Astrocyte (in vitro differentiated cells and primary cell): Measurements from ENCODE around the gene GABRA6. TPM values are rescaled to one million over a fixed set of nuclear protein-coding genes. Genes with fewer than 3 reads are reported as not detected.

ENCODE experiments used
- DNase-seq: peaks from one replicate; pipeline ENCODE4 v3.0.0-alpha.2; 2010; ENCODE audit warnings: low read depth
- FAIRE-seq: peaks from 2 replicates; lab custom pipeline; 2011; peaks lifted over from hg19 to GRCh38; lab: Jason Lieb, UNC
- H2AFZ ChIP-seq: 2 replicates; pipeline ENCODE4 v1.6.0; 2012; ENCODE audit warnings: low read depth, low read length, inconsistent platforms
- H3K27ac ChIP-seq: 2 replicates; pipeline ENCODE4 v1.5.1; 2011; ENCODE audit warnings: low read depth, low read length, inconsistent platforms
- H3K27me3 ChIP-seq: 2 replicates; pipeline ENCODE4 v1.6.0; 2011; ENCODE audit warnings: low read length, inconsistent platforms; ENCODE audit not compliant: insufficient read depth
- H3K36me3 ChIP-seq: 2 replicates; pipeline ENCODE4 v1.5.1; 2011; ENCODE audit warnings: low read length, inconsistent platforms; ENCODE audit not compliant: insufficient read depth
- H3K4me1 ChIP-seq: 2 replicates; pipeline ENCODE4 v1.5.1; 2011; ENCODE audit warnings: low read length, inconsistent platforms; ENCODE audit not compliant: insufficient read depth
- H3K4me2 ChIP-seq: 2 replicates; pipeline ENCODE4 v1.6.0; 2012; ENCODE audit warnings: low read length, inconsistent platforms
- H3K4me3 ChIP-seq: 2 replicates; pipeline ENCODE4 v1.5.1; 2011; ENCODE audit warnings: low read depth, mild to moderate bottlenecking, low read length, inconsistent platforms; ENCODE audit not compliant: insufficient read depth
- H3K79me2 ChIP-seq: 2 replicates; pipeline ENCODE4 v1.6.0; 2012; ENCODE audit warnings: mild to moderate bottlenecking, low read length, inconsistent platforms; ENCODE audit not compliant: insufficient read depth
- H3K9ac ChIP-seq: 2 replicates; pipeline ENCODE4 v1.6.0; 2012; ENCODE audit warnings: mild to moderate bottlenecking, low read length, inconsistent platforms
- H3K9me3 ChIP-seq: 2 replicates; pipeline ENCODE4 v1.5.1; 2012; ENCODE audit warnings: low read depth, mild to moderate bottlenecking, low read length, inconsistent platforms; ENCODE audit not compliant: insufficient read depth
- H4K20me1 ChIP-seq: 2 replicates; pipeline ENCODE4 v1.6.0; 2012; ENCODE audit warnings: low read length, inconsistent platforms; ENCODE audit not compliant: insufficient read depth
- H3K27ac Mint-ChIP-seq: one replicate; pipeline ENCODE4 v1.8.0; 2021; ENCODE audit warnings: mild to moderate bottlenecking, mixed read lengths; ENCODE audit not compliant: unreplicated experiment
- H3K27me3 Mint-ChIP-seq: one replicate; pipeline ENCODE4 v1.8.0; 2021; ENCODE audit warnings: low read depth, mixed read lengths; ENCODE audit not compliant: unreplicated experiment
- H3K36me3 Mint-ChIP-seq: one replicate; pipeline ENCODE4 v1.8.0; 2021; ENCODE audit warnings: low read depth, mixed read lengths; ENCODE audit not compliant: unreplicated experiment
- H3K4me1 Mint-ChIP-seq: one replicate; pipeline ENCODE4 v1.8.0; 2021; ENCODE audit warnings: low read depth, mixed read lengths; ENCODE audit not compliant: unreplicated experiment
- H3K4me3 Mint-ChIP-seq: one replicate; pipeline ENCODE4 v1.8.0; 2021; ENCODE audit warnings: mild to moderate bottlenecking, moderate library complexity, mixed read lengths; ENCODE audit not compliant: unreplicated experiment
- H3K9me3 Mint-ChIP-seq: one replicate; pipeline ENCODE4 v1.8.0; 2021; ENCODE audit warnings: mild to moderate bottlenecking, mixed read lengths; ENCODE audit not compliant: unreplicated experiment
- CTCF ChIP-seq: IDR thresholded peaks from 2 replicates; pipeline ENCODE4 v1.5.1; 2011; ENCODE audit warnings: low read depth, mild to moderate bottlenecking, inconsistent platforms, low read length, moderate library complexity; ENCODE audit not compliant: insufficient read depth
- EZH2 ChIP-seq: IDR thresholded peaks from 2 replicates; pipeline ENCODE4 v1.6.1; 2012; ENCODE audit warnings: mild to moderate bottlenecking, low read length, inconsistent platforms; ENCODE audit not compliant: insufficient read depth
- total RNA-seq: library from RNA; stranded (reverse); gene quantifications from 2 replicates; pipeline ENCODE4 v1.2.1, GENCODE V29; 2021

The GABRA6 gene
- total RNA-seq, 1 donor from 2014 or later, result not detected

GRCh38 chr5:161720460-161720859, 34.9 kb downstream of the GABRA6 start:
- Histone ChIP-seq H3K4me1 (no peaks in the 10 kb centered on the region), H3K9me3 (peaks cover 2% of the 10 kb centered on the region), H3K79me2 (no peaks in the 10 kb centered on the region), H3K4me2 (no peak overlapping the region), H3K9ac (no peak overlapping the region), H3K27me3 (no peaks in the 10 kb centered on the region), H4K20me1 (no peaks in the 10 kb centered on the region), H2AFZ (no peak overlapping the region), H3K4me3 (no peak overlapping the region), H3K36me3 (no peaks in the 10 kb centered on the region), H3K27ac (no peak overlapping the region)
- H3K27ac Mint-ChIP-seq, result no peak overlapping the region
- H3K4me1 Mint-ChIP-seq, result no peaks in the 10 kb centered on the region
- FAIRE-seq (no peak), DNase-seq (no peak)
- no peaks in the 10 kb centered on the region for H3K27me3 Mint-ChIP-seq
- no peak overlapping the region for H3K4me3 Mint-ChIP-seq
- TF ChIP-seq EZH2 (no peak), CTCF (no peak)
- H3K36me3 Mint-ChIP-seq, result no peaks in the 10 kb centered on the region
- H3K9me3 Mint-ChIP-seq, result no peaks in the 10 kb centered on the region

- H2AFZ ChIP-seq, result no peak overlapping the region
- H3K4me3 Mint-ChIP-seq, result no peak overlapping the region
- H3K36me3 Mint-ChIP-seq, result no peaks in the 10 kb centered on the region
- H3K4me1 ChIP-seq, result no peaks in the 10 kb centered on the region
- H3K27ac Mint-ChIP-seq, result no peak overlapping the region
- no peak overlapping the region for H3K4me3 ChIP-seq
- no peaks in the 10 kb centered on the region for H3K27me3 Mint-ChIP-seq
- H3K4me2 ChIP-seq, result no peak overlapping the region
- H3K9ac ChIP-seq, result no peak overlapping the region
- FAIRE-seq (no peak), DNase-seq (no peak)
- no peaks in the 10 kb centered on the region for H3K27me3 ChIP-seq
- no peaks in the 10 kb centered on the region for H4K20me1 ChIP-seq
- no peak overlapping the region for H3K27ac ChIP-seq
- H3K4me1 Mint-ChIP-seq, result no peaks in the 10 kb centered on the region
- no peak for TF ChIP-seq CTCF
- TF ChIP-seq EZH2, result no peak
- H3K9me3 ChIP-seq, result peaks cover 5% of the 10 kb centered on the region
- no peaks in the 10 kb centered on the region for H3K79me2 ChIP-seq
- H3K36me3 ChIP-seq, result no peaks in the 10 kb centered on the region
- no peaks in the 10 kb centered on the region for H3K9me3 Mint-ChIP-seq
These were observed 49.2 kb downstream of the GABRA6 start for GRCh38 chr5:161734741-161735140.

GRCh38 chr5:161740433-161740832, 54.9 kb downstream of the GABRA6 start:
- H3K9ac ChIP-seq, result no peak overlapping the region
- no peak overlapping the region for H2AFZ ChIP-seq

More at GRCh38 chr5:161740433-161740832, 54.9 kb downstream of the GABRA6 start:
- Mint-ChIP-seq H3K27ac (no peak overlapping the region), H3K9me3 (no peaks in the 10 kb centered on the region), H3K4me3 (no peak overlapping the region), H3K27me3 (no peaks in the 10 kb centered on the region), H3K4me1 (no peaks in the 10 kb centered on the region), H3K36me3 (no peaks in the 10 kb centered on the region)
- TF ChIP-seq EZH2 (no peak), CTCF (no peak)
- no peak overlapping the region for H3K4me2 ChIP-seq
- H4K20me1 ChIP-seq, result no peaks in the 10 kb centered on the region
- FAIRE-seq, result no peak
- peaks cover 9% of the 10 kb centered on the region for H3K9me3 ChIP-seq
- no peak overlapping the region for H3K4me3 ChIP-seq
- H3K27ac ChIP-seq, result no peak overlapping the region
- DNase-seq, result no peak
- no peaks in the 10 kb centered on the region for H3K79me2 ChIP-seq
- H3K4me1 ChIP-seq, result no peaks in the 10 kb centered on the region
- no peaks in the 10 kb centered on the region for H3K36me3 ChIP-seq
- H3K27me3 ChIP-seq, result no peaks in the 10 kb centered on the region
